Adrenal gland (tissue), 5 donors: ENCODE data around the gene CCL19.

Experiments used
- POLR2A ChIP-seq, 2 donors: fragments of 450-650 bp; IDR thresholded peaks; one replicate each; pipeline ENCODE4 v1.6.1; 2017; ENCODE audit warnings: antibody characterized with exemption in 2 of 2, mild to moderate bottlenecking in 2 of 2, moderate library complexity in 1 of 2
- TF ChIP-seq, protein P1 (sequence below), 6 experiments: fragments of 450-650 bp in 4 of 6; fragments of 200-600 bp in 2 of 6; sonication (generic) in 1 of 6; IDR thresholded peaks; 1 replicate in 5 of 6; 2 replicates in 1 of 6; pipeline versions ENCODE4 v1.5.1 to v1.8.0; 2016 to 2021; ENCODE audit warnings: antibody characterized with exemption in 6 of 6, mild to moderate bottlenecking in 2 of 6, moderate library complexity in 1 of 6
- donor health status: DM: no; HTN: no; CAD: no.

DNA sequence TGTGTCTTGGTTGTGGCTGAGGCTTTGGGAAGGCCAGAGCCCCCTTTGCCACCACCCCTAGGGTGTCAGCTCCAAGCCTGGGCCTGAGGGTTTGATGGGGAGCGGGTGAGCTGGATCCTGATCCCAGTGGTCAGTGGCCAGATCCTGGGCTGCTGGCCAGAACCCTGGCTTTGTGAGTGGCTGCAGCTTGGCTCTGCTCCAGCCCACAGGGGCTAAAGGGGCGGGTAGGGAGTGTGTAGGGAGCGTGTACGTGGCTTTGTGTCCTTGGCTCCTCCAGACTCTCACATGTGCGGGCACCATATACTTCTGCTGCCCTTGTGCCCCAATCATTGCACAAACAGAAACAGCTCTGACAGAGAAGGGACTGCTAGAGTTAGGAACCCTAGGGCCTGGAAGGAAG lies 40.3 kb downstream of the CCL19 start:
- TF ChIP-seq, protein P1, sequence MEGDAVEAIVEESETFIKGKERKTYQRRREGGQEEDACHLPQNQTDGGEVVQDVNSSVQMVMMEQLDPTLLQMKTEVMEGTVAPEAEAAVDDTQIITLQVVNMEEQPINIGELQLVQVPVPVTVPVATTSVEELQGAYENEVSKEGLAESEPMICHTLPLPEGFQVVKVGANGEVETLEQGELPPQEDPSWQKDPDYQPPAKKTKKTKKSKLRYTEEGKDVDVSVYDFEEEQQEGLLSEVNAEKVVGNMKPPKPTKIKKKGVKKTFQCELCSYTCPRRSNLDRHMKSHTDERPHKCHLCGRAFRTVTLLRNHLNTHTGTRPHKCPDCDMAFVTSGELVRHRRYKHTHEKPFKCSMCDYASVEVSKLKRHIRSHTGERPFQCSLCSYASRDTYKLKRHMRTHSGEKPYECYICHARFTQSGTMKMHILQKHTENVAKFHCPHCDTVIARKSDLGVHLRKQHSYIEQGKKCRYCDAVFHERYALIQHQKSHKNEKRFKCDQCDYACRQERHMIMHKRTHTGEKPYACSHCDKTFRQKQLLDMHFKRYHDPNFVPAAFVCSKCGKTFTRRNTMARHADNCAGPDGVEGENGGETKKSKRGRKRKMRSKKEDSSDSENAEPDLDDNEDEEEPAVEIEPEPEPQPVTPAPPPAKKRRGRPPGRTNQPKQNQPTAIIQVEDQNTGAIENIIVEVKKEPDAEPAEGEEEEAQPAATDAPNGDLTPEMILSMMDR (IDR thresholded peaks at IDR 0.05), result no peak
- no peak for TF ChIP-seq POLR2A (IDR thresholded peaks at IDR 0.05)
